GM13977 (cell line): ENCODE measurements around the gene PCDH15.
A peak's percentile ranks its signal among the peaks of the same experiment; 100 is the strongest.

ENCODE experiments used
- DNase-seq: peaks from one replicate; pipeline ENCODE4 v3.0.0; 2012; ENCODE audit warnings: low spot score
- CTCF ChIP-seq: IDR thresholded peaks from 2 replicates; pipeline ENCODE4 v1.5.1; 2012; ENCODE audit warnings: mild to moderate bottlenecking, control low read depth; ENCODE audit not compliant: insufficient read depth; ENCODE audit errors: extremely low read depth, missing control alignments
- in situ Hi-C: fragments of 300-500 bp; cut with MboI; formaldehyde crosslinking; loops from one replicate; pipeline ENCODE4 v1.12.0; 2022; ENCODE audit warnings: low sequenced_read_pairs, low pct_unique_long_range_greater_than_20kb, mixed read lengths, inconsistent platforms; ENCODE audit not compliant: unreplicated experiment

Gene PCDH15

GRCh38 chr10:54203401-54203800 is 597.6 kb downstream of the PCDH15 start:
- DNase-seq: no peak
- in situ Hi-C loops: no loop called here

GRCh38 chr10:54198051-54198450 is 603.0 kb downstream of the PCDH15 start:
- TF ChIP-seq CTCF: no peak
- in situ Hi-C loops: no loop called here
- no peak for DNase-seq

More at GRCh38 chr10:54203401-54203800, 597.6 kb downstream of the PCDH15 start:
- no peak for TF ChIP-seq CTCF

- TF ChIP-seq CTCF: no peak
- peak; percentile 11 for DNase-seq
- in situ Hi-C loops: no loop called here
Observed at GRCh38 chr10:54194806-54195205, 606.2 kb downstream of the PCDH15 start.

- in situ Hi-C loops: no loop called here
- no peak for TF ChIP-seq CTCF
Observed at GRCh38 chr10:54159924-54160323, 641.1 kb downstream of the PCDH15 start.

GRCh38 chr10:54148508-54148907 is 652.5 kb downstream of the PCDH15 start:
- no peak for DNase-seq
- no peak for TF ChIP-seq CTCF
- in situ Hi-C loops: no loop called here

More at GRCh38 chr10:54159924-54160323, 641.1 kb downstream of the PCDH15 start:
- no peak for DNase-seq

GRCh38 chr10:54139819-54140428 is 661.1 kb downstream of the PCDH15 start:
- in situ Hi-C loops: no loop called here
- TF ChIP-seq CTCF: no peak
- DNase-seq: no peak

GRCh38 chr10:54137396-54137795 is 663.6 kb downstream of the PCDH15 start:
- in situ Hi-C loops: no loop called here
- TF ChIP-seq CTCF: no peak
- DNase-seq: no peak
